ENCODE measurements around the gene C17orf113.
"Not testable (repeated sequence)": the region's sequence is repeated elsewhere in the genome, so short reads cannot be mapped to it uniquely, and the experiment has no call there.

Gene C17orf113

DNA sequence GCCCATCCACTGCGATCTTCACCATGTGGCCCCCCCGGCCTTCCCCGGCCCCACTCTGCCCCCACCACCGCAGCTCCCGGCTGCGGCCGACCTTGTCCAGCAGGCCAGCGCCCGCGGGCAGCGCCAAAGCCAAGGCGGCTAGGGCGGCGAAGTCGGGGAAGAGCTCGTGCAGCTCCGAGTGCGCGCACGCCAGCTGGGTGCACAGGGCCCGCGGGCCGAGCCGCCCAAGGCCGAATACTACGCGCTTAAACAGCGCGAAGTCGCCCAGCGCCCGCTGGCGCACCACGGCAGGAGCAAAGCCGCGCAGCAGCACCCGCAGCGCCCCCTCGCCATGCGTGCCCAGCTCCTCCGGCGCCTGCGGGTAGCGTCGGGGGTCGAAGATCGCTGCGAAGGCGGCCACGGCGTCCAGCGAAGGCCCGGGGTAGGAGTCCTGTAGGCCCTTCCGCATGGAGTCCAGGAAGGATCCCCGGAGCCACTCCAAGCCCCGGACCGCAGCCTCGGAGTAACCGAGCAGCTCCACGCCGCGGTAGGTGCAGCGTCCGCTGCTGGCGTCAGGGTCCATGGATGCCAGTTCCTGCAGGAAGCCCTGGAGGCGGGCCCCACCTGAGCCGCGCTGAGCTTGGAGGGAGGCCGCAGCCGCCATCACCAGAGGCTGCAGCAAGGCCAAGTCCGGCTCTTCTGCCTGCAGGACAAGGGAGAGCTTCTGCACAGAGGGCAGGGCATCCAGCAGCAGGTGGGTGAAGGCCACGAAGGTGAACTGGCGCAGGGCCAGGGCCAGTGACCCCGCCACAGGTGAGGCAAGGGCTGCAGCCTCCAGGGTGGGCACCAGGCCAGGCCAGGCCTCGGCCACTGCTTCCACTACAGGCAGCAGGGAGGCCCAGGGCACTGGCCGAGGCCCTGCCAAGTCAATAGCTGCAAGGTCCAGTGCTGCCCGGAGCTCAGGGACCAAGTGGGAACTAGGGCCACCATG is 10.3 kb downstream of the C17orf113 start:
- DNase-seq, result no peak

DNA sequence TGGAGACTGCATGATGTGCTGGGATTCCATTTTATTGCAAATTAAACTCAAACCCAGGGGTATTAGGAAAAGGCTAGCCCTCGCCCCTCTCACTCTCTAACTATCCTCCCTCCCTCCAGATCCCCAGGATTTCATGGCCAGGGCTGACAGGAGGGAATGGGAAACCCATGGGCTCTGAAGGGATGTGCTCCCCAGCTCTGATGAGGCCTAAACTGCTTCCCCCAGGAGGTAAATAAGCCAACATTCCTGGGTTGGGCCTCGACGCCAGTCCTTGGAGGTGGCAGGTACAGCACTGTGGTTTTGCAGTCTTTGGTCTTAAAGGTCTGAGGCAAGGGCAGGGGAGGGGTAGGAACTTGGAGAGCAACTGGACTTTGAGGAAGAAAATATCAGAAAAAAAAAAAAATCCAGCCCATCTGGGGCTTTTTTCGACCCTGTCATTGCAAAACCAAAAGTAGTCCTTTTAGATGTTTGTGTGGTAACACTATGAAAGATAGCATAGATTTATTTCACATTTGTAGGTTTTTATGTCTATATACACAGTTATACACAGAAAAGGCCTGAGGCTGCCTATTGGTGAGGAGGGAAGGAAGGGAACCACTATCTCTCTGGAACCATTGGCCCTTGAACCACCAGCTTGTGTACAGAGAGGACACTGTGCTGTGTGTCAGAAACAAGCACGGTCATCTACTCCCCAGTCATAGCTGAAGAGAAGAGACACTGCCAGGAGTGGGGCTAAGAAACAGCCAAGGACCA is 12.0 kb downstream of the C17orf113 start:
- no peak for DNase-seq

DNA sequence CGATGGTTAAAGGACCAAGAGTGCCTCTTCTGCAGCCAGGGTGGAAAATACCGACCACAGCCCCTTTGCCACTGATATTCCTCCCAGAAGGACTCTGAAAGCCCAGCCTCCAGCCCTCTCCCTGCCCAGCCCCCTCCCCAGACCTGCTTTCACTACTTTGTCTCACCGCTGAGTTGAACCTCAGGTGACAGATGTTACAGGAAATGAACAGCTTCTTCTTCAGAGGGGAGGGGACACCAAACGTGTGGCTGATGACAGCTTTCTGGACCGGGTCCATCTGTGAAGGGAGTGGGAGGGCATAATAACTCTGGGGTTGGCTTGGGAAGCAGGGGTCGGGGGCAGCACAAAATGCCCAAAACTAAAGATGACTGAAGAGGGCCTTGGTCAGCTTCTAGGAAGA is 16.3 kb downstream of the C17orf113 start:
- no peak for DNase-seq

- no peak for DNase-seq
These were observed 18.8 kb downstream of the C17orf113 start for GRCh38 chr17:42031584-42031983.

GRCh38 chr17:42028791-42029127 is 21.6 kb downstream of the C17orf113 start:
- DNase-seq, result no peak

- DNase-seq, result peak; percentile 28
These were observed 22.2 kb downstream of the C17orf113 start for GRCh38 chr17:42027961-42028790.

- DNase-seq, result no peak
These were observed 22.9 kb downstream of the C17orf113 start for GRCh38 chr17:42027590-42027889.

DNA sequence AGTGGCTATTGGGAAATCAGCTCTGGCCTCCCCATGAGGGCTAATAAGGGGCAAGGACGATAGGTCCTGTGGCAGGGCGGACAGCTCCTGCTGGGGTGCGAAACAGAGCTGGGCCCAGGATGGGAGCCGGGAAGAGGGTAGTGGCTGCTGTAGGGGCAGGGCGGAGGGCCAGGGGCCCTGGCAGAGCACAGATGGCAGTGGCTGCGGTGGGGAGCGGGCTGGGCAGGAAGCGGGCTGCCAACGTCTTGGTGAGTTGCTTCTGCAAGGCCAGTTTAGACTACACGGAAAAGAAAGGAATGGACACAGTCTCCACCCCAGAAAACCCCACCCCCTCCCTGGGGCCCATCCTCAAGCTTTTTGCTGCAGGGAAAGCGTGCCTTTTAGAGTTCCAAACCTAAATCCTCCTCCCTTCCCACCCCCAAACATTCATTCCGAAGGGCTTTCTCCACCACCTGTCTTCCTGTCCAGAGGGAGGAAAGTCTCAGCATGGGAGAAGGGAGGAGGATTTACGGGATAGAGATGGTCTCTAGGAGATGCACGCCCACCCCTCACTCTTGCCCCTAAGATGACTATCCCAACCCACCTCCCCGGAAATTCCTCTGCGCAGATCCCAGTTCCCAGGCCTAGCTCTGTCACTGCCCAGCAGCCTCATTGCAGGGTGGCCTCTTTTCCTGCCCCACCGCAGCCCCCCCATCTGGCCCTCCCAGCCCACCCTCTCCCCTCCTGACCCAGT is 23.4 kb downstream of the C17orf113 start:
- DNase-seq, result no peak

- DNase-seq, result no peak
These were observed 24.5 kb downstream of the C17orf113 start for GRCh38 chr17:42025936-42026335.

DNA sequence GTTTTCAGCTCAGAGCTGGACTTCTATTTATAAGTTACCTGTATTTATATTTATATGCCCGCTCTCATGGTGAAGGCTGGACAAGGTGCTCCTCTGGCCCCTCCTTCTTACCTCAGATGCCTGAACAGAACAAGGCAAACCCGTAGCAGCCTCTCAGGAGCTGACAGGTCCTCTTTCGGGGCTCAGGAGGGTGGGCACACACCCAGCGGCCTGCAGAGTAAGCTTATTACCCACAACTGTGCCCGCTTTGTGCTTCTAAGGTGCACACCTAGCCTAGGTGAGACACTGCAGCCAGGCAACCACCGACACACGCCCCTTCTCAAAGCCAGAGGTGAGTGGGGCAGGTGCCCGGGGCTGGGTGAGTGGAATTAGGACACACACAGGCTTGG is 25.2 kb downstream of the C17orf113 start:
- DNase-seq, result no peak

- DNase-seq, result no peak
These were observed 26.7 kb downstream of the C17orf113 start for GRCh38 chr17:42023524-42024349.

DNA sequence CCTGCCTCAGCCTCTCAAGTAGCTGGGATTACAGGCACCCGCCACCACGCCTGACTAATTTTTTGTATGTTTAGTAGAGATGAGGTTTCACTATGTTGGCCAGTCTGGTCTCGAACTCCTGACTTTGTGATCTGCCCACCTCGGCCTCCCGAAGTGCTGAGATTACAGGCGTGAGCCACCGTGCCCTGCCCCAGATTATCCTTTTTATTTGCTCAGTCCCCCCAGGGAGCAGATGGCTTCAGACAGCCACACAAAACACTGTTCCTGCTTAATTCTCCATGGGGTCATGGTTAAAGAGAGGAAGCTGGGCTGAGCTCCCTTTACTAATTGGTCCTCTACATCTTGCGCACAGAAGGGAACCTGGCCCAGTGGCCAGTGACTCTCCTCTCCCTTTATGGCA is 29.6 kb downstream of the C17orf113 start:
- DNase-seq, result not testable (repeated sequence)

GRCh38 chr17:42019509-42020404 is 30.6 kb downstream of the C17orf113 start, which contains the start of gene NKIRAS2:
Gene NKIRAS2 (plus strand): TSS chr17:42020090. CDS start chr17:42021578, 1,488 bp downstream.
- peak; percentile 92 for DNase-seq

- DNase-seq, result no peak
These were observed 31.4 kb downstream of the C17orf113 start for GRCh38 chr17:42018988-42019387.

- no peak for DNase-seq
These were observed 32.1 kb downstream of the C17orf113 start for GRCh38 chr17:42018339-42018738.

DNA sequence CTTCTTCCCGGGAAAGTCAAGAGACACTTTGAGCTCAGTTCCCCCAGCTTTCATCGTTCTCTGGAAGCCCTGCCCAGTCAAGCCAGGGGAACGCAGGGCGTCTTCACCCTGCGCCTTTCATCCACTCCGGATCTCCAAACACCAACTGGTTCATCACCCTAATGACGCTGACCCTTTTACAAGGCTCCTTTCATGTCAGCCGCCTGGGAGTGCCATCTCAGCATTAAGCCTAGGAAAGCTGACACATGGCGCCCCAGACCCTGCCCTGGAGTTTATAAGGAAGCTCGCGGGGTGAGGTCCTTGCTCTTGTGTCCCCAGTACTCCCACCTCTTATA is 32.6 kb downstream of the C17orf113 start:
- no peak for DNase-seq

GRCh38 chr17:42016941-42017865 is 33.2 kb downstream of the C17orf113 start, which contains the start of gene DNAJC7:
Gene DNAJC7 (minus strand): TSS chr17:42017439. CDS start chr17:42017416, 23 bp downstream.
- DNase-seq, result peak; percentile 92

DNA sequence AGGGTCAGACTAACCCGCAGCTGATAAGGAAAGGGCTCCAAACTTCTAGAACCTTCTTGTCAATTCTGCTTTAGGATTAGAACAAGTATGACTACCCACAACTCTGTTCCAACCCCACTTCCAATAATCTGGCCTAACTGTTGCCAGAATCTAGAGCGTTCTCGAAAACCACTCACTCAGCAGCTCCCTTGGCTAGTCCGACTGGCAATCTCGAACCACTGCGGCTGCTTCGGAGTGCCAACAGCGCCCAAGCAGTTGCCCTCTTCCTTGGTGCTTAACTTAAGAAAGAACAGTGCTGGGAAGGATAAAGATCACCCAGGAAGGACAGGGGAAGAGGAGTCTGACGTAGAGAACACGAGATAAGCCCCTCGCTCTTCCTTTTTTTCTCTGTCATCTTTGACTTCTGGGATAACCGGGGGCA is 34.0 kb downstream of the C17orf113 start:
- DNase-seq, result no peak

DNA sequence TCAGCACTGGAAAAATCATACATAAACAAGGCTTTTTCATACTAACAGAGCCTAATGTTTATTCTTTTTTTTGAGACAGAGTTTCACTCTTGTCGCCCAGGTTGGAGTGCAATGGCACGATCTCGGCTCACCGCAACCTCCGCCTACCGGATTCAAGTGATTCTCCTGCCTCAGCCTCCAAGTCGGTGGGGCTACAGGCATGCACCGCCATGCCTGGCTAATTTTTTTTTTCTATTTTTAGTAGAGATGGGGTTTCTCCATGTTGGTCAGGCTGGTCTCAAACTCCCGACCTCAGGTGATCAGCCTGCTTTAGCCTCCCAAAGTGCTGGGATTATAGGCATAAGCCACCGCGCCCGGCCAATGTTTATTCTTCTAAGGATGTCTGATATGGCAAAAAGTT is 36.7 kb downstream of the C17orf113 start:
- not testable (repeated sequence) for DNase-seq
